Naive thymus-derived CD4-positive, alpha-beta T cell (primary cell): ENCODE results near the gene ECHDC1. TPM values are rescaled to one million over a fixed set of nuclear protein-coding genes. Genes with fewer than 3 reads are reported as not detected.
"Not testable (repeated sequence)": the region's sequence is repeated elsewhere in the genome, so short reads cannot be mapped to it uniquely, and the experiment has no call there.

ENCODE experiments used
- ATAC-seq: fragments of 150-1000 bp; cut with Tn5 transposase; 2 replicates; pipeline ENCODE4 v1.10.0; 2021; ENCODE audit warnings: mild to moderate bottlenecking, moderate library complexity
- CTCF ChIA-PET: fragments of 350-600 bp; sonication (Branson Sonifier 250); formaldehyde crosslinking; loops from one replicate; lab custom pipeline; 2021; ENCODE audit warnings: antibody characterized with exemption; lab: Charles Lee
- POLR2A ChIA-PET: fragments of 350-600 bp; sonication (Branson Sonifier 250); formaldehyde crosslinking; loops from one replicate; lab custom pipeline; 2021; ENCODE audit warnings: antibody characterized with exemption, inconsistent platforms; lab: Charles Lee
- DNase-seq, 9 donors: peaks; one replicate each; pipeline versions ENCODE4 v3.0.0 to v3.0.0-alpha.2; 2020 to 2022; ENCODE audit warnings: mixed read lengths in 1 of 9
- H3K27ac ChIP-seq: one replicate; pipeline ENCODE4 v1.7.0; 2013; ENCODE audit warnings: mild to moderate bottlenecking, low read depth, low read length, moderate library complexity
- H3K27me3 ChIP-seq, 2 donors: one replicate each; pipeline ENCODE4 v1.7.0; 2013; ENCODE audit warnings: low read length in 2 of 2, mild to moderate bottlenecking in 2 of 2, moderate library complexity in 2 of 2; ENCODE audit not compliant: control insufficient read depth in 2 of 2, insufficient read depth in 2 of 2
- H3K36me3 ChIP-seq, 3 experiments: 1 replicate in 2 of 3; 2 replicates in 1 of 3; pipeline ENCODE4 v1.7.0; 2013; ENCODE audit warnings: low read length in 3 of 3, mild to moderate bottlenecking in 3 of 3, moderate library complexity in 1 of 3; ENCODE audit not compliant: insufficient read depth in 3 of 3, control insufficient read depth in 2 of 3
- H3K4me1 ChIP-seq, 2 donors: one replicate each; pipeline ENCODE4 v1.7.0; 2013; ENCODE audit warnings: low read length in 2 of 2, mild to moderate bottlenecking in 2 of 2, moderate library complexity in 1 of 2; ENCODE audit not compliant: control insufficient read depth in 2 of 2, insufficient read depth in 2 of 2
- H3K4me3 ChIP-seq: 2 replicates; pipeline ENCODE4 v1.7.0; 2013; ENCODE audit warnings: mild to moderate bottlenecking, low read length
- H3K9me3 ChIP-seq, 3 experiments: 1 replicate in 2 of 3; 2 replicates in 1 of 3; pipeline ENCODE4 v1.7.0; 2013; ENCODE audit warnings: low read length in 3 of 3; ENCODE audit not compliant: control insufficient read depth in 2 of 3
- H3K27ac Mint-ChIP-seq, 9 donors: one replicate each; pipeline ENCODE4 v1.8.0; 2020 to 2022; ENCODE audit warnings: mixed read lengths in 9 of 9, mild to moderate bottlenecking in 8 of 9, moderate library complexity in 5 of 9, inconsistent platforms in 2 of 9
- H3K27me3 Mint-ChIP-seq, 5 donors: one replicate each; pipeline ENCODE4 v1.8.0; 2021 to 2022; ENCODE audit warnings: mixed read lengths in 5 of 5, mild to moderate bottlenecking in 1 of 5
- H3K36me3 Mint-ChIP-seq, 5 donors: one replicate each; pipeline ENCODE4 v1.8.0; 2020 to 2022; ENCODE audit warnings: mixed read lengths in 5 of 5, mild to moderate bottlenecking in 3 of 5, inconsistent platforms in 1 of 5
- H3K4me1 Mint-ChIP-seq, 7 donors: one replicate each; pipeline ENCODE4 v1.8.0; 2020 to 2022; ENCODE audit warnings: mixed read lengths in 7 of 7, mild to moderate bottlenecking in 3 of 7, inconsistent platforms in 1 of 7
- H3K4me3 Mint-ChIP-seq, 10 donors: one replicate each; pipeline ENCODE4 v1.8.0; 2020 to 2022; ENCODE audit warnings: mild to moderate bottlenecking in 10 of 10, mixed read lengths in 10 of 10, moderate library complexity in 6 of 10, inconsistent platforms in 2 of 10
- H3K9me3 Mint-ChIP-seq, 11 donors: one replicate each; pipeline ENCODE4 v1.8.0; 2020 to 2022; ENCODE audit warnings: mixed read lengths in 11 of 11, mild to moderate bottlenecking in 4 of 11, inconsistent platforms in 1 of 11, moderate library complexity in 1 of 11
- intact Hi-C, 2 donors: fragments of 100-400 bp; cut with micrococcal nuclease; formaldehyde crosslinking; loops; one replicate each; pipeline ENCODE4 v1.15.1; 2023
- polyA plus RNA-seq, 2 donors: library from polyadenylated mRNA; unstranded; fragments of 300-500 nt; fragmentation: Illumina TruSeq; gene quantifications; one replicate each; pipeline ENCODE4 v1.2.3, GENCODE V29; 2021
- total RNA-seq, 6 experiments: library from RNA in 5 of 6; stranded (reverse) in 5 of 6; gene quantifications; 1 replicate in 5 of 6; 2 replicates in 1 of 6; pipeline ENCODE4 v1.2.3 and lab custom pipeline; 2021 to 2026

ECHDC1 gene
- total and polyA plus RNA-seq, 7 experiments from 2014 or later: 18.1 to 77.0 (median 40.3) TPM

DNA sequence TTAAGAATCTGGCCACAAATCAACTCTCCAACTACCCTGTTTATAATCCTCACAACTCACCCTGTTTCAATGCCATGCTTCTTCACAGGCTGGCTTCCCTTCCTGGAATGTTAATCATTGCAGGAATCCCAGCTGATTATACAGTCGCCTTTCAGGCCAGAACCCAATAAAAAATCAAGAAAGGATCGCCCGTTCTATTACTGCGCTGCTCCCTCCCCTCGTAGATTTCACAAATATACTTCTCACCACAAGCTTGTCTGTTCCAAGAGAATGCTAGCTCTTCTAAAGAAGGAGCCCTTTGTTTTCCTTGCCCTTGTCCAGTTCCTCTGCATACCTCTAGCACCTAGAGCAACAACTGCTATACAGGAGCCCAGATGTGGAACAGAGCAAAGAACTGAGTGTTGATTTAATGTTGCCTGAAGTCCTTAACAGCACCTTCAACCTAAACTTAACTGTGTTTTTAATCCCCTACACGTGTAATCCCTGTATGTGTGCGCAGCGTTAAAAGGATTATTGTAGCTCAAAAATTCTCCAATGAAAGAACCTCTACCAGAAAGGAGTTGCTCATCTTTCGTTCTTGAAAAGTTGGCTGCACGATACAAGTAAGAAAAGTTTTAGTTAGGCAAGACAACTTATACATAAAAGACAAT, 988 bp downstream of the ECHDC1 start:
- ChIA-PET CTCF (interaction anchor here (0.8 kb wide), 1 partner anchor 18 kb away, joined by 3 read pairs; no protein-coding TSS in a partner anchor), POLR2A (interaction anchor here (0.7 to 1.3 kb wide), 4 partner anchors 18 to 1565 kb away, joined by 3 to 5 read pairs (median 4); partner anchors contain the start of gene RNF146)
- no peaks in the 10 kb centered on the region for H3K9me3 Mint-ChIP-seq
- Histone ChIP-seq H3K36me3 (peaks cover 0 to 4% (median 0%) of the 10 kb centered on the region in 3 experiments), H3K9me3 (no peaks in the 10 kb centered on the region), H3K4me3 (peak overlapping the region; percentile 83), H3K4me1 (peaks cover 39% of the 10 kb centered on the region in 2 donors), H3K27ac (peak overlapping the region; percentile 91), H3K27me3 (no peaks in the 10 kb centered on the region)
- H3K4me3 Mint-ChIP-seq: no peak overlapping the region
- H3K36me3 Mint-ChIP-seq: peaks cover 0 to 11% (median 0%) of the 10 kb centered on the region in 5 donors
- peaks cover 5 to 19% (median 13%) of the 10 kb centered on the region in 7 donors for H3K4me1 Mint-ChIP-seq
- DNase-seq: peak in 1 of 9 donors; percentile 5
- H3K27ac Mint-ChIP-seq: no peak overlapping the region
- intact Hi-C loops: loop anchor here (2.0 to 10.0 kb wide), 6 partner anchors 40 to 1595 kb away; partner anchors contain the start of gene HEY2 (in 1 of the 2)
- no peak for ATAC-seq
- H3K27me3 Mint-ChIP-seq: no peaks in the 10 kb centered on the region

DNA sequence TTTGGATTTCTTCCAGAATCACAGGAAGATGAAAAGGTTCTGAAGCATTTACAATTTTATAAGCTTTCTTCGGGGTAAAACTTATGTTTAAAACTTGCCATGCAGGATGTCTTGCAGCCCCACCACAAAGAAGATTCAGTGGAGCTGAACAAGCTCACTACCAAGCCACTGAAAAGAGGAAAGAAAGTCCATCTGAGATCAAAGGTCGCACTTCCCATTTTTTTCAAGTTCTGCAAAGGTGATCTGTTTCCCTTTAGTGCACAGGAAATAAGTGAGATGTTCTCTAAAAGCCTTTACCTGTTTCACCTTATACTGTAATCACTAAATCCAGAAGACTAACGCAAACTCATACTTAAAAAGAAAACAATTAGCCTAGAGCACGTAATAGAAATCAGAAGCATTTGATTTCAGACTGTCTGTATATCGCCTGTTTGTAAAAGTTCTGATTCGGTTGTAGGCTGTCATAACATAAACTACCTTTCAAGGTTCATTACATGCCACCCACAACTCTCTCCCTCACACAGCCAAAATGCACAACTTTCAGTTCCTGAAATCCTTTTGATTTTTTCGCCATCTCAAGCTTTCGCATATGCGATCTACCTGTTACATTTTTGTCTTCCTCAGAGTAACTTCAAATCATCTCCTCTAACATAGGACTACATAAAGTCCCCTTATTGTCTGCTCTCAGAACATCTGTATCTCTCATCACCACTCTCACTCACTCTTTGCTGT, 1.8 kb downstream of the ECHDC1 start:
- Histone ChIP-seq H3K9me3 (no peaks in the 10 kb centered on the region), H3K36me3 (peaks cover 0 to 4% (median 0%) of the 10 kb centered on the region in 3 experiments), H3K27me3 (no peaks in the 10 kb centered on the region), H3K27ac (no peak overlapping the region), H3K4me3 (peak overlapping the region; percentile 83), H3K4me1 (peaks cover 39% of the 10 kb centered on the region in 2 donors)
- no peak overlapping the region for H3K4me3 Mint-ChIP-seq
- no peaks in the 10 kb centered on the region for H3K27me3 Mint-ChIP-seq
- peak overlapping the region in 1 of 9 donors; percentile 57 for H3K27ac Mint-ChIP-seq
- DNase-seq (no peak), ATAC-seq (no peak)
- H3K36me3 Mint-ChIP-seq: peaks cover 0 to 11% (median 0%) of the 10 kb centered on the region in 5 donors
- peaks cover 12 to 25% (median 17%) of the 10 kb centered on the region in 7 donors for H3K4me1 Mint-ChIP-seq
- intact Hi-C loops: loop anchor here (2.0 to 10.0 kb wide), 6 partner anchors 39 to 1594 kb away; partner anchors contain the start of gene HEY2 (in 1 of the 2)
- CTCF ChIA-PET: interaction anchor here (0.8 kb wide), 1 partner anchor 17 kb away, joined by 3 read pairs; no protein-coding TSS in a partner anchor
- H3K9me3 Mint-ChIP-seq: no peaks in the 10 kb centered on the region
- POLR2A ChIA-PET: interaction anchor here (0.8 to 1.3 kb wide), 3 partner anchors 17 to 75 kb away, joined by 3 to 5 read pairs (median 4); partner anchors contain the start of gene RNF146

DNA sequence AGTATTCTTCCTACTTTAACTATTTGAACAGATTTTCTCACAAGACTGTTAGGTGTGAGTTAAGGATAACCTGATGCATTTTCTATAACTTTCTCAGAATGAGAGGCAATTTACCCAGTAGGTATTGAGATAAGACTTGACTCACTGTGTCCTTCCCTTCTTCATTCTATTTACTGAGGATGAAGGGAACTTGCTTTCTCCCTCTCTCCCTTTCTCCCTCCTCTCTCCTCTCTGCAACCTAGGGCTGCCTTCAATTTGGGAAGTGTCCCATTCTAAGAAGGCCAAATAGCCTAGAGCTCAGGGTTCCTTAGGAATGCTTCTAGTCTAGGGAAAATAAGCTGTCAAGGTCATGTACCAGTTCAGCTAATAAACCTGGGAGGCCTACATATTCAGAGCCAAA, 3.2 kb downstream of the ECHDC1 start:
- Mint-ChIP-seq H3K4me1 (peaks cover 16 to 39% (median 26%) of the 10 kb centered on the region in 7 donors), H3K27ac (peak overlapping the region in 3 of 9 donors; percentile 10 to 49 (median 43)), H3K27me3 (no peaks in the 10 kb centered on the region), H3K36me3 (peaks cover 0 to 8% (median 0%) of the 10 kb centered on the region in 5 donors), H3K4me3 (peak overlapping the region in 4 of 10 donors; percentile 3 to 62 (median 40)), H3K9me3 (no peaks in the 10 kb centered on the region)
- no peaks in the 10 kb centered on the region for H3K27me3 ChIP-seq
- no peaks in the 10 kb centered on the region for H3K9me3 ChIP-seq
- H3K27ac ChIP-seq: no peak overlapping the region
- H3K36me3 ChIP-seq: peaks cover 0 to 4% (median 0%) of the 10 kb centered on the region in 3 experiments
- DNase-seq (no peak), ATAC-seq (no peak)
- ChIA-PET CTCF (no interaction called here), POLR2A (no interaction called here)
- H3K4me1 ChIP-seq: peaks cover 39% of the 10 kb centered on the region in 2 donors
- intact Hi-C loops: loop anchor here (5.0 to 10.0 kb wide), 4 partner anchors 555 to 1593 kb away; partner anchors contain the start of gene HEY2 (in 1 of the 2)
- no peak overlapping the region for H3K4me3 ChIP-seq

DNA sequence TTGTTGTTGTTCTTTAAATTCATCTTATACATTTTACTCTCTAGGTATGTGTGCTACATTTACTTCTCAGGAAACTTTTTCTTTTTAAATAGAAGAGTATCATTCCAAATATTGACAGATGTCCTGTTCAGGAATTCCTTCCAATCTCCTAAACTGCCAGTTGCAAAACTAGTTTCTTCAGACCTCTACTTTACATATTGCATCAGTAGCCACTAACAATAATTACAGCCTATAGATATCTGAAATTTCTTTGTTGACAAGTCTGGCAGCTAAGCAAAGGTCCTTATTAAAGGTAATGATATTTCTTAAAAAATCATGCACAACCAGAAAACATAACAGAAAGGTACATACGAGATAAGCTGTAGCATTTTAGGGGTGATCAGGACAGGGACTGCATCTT, 4.5 kb downstream of the ECHDC1 start:
- Mint-ChIP-seq H3K9me3 (no peaks in the 10 kb centered on the region), H3K4me1 (peaks cover 23 to 52% (median 37%) of the 10 kb centered on the region in 7 donors), H3K4me3 (peak overlapping the region in 2 of 10 donors; percentile 10 to 22), H3K27me3 (no peaks in the 10 kb centered on the region), H3K27ac (no peak overlapping the region), H3K36me3 (peaks cover 0 to 13% (median 0%) of the 10 kb centered on the region in 5 donors)
- POLR2A ChIA-PET: no interaction called here
- CTCF ChIA-PET: no interaction called here
- Histone ChIP-seq H3K4me3 (no peak overlapping the region), H3K9me3 (no peaks in the 10 kb centered on the region), H3K36me3 (peaks cover 0 to 4% (median 0%) of the 10 kb centered on the region in 3 experiments), H3K4me1 (peaks cover 32 to 33% of the 10 kb centered on the region in 2 donors), H3K27ac (no peak overlapping the region), H3K27me3 (no peaks in the 10 kb centered on the region)
- DNase-seq: no peak
- intact Hi-C loops: no loop called here
- ATAC-seq: no peak

DNA sequence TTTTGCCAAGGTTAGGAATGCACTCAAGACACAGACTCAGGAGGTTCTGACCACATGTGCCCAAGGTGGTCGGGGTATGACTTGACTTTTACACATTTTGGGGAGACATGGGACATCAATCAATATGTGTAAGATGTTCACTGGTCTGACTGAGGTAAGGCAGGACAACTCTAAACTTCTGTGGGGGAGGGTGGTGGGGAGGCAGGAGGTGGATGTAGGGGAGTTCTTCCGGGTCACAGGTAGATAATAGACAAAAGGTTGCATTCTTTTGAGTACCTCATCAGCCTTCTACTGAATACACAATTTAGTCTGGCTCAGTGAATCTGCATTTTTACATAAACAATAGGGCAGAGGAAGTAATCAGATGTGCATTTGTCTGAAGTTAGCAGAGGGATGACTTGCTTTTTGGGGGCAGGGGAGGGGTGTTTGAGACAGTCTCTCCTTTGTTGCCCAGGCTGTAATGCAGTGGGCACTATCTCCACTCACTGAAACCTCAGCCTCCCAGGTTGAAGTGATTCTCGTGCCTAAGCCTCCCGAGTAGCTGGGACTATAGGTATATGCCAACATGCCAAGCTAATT, 10.9 kb downstream of the ECHDC1 start:
- peak overlapping the region in 5 of 9 donors; percentile 3 to 41 (median 12) for H3K27ac Mint-ChIP-seq
- ChIA-PET CTCF (interaction anchor here (1.5 kb wide), 1 partner anchor 66 kb away, joined by 4 read pairs; the partner anchor contains the start of gene RNF146), POLR2A (no interaction called here)
- Histone ChIP-seq H3K4me1 (peaks cover 0 to under 1% of the 10 kb centered on the region in 2 donors), H3K9me3 (no peaks in the 10 kb centered on the region), H3K36me3 (peaks cover 0 to 5% (median 0%) of the 10 kb centered on the region in 3 experiments), H3K4me3 (no peak overlapping the region), H3K27ac (no peak overlapping the region), H3K27me3 (no peaks in the 10 kb centered on the region)
- H3K36me3 Mint-ChIP-seq: peaks cover 0 to 23% (median 11%) of the 10 kb centered on the region in 5 donors
- intact Hi-C loops: no loop called here
- DNase-seq (no peak), ATAC-seq (no peak)
- peaks cover 19 to 58% (median 46%) of the 10 kb centered on the region in 7 donors for H3K4me1 Mint-ChIP-seq
- H3K27me3 Mint-ChIP-seq: no peaks in the 10 kb centered on the region
- no peak overlapping the region for H3K4me3 Mint-ChIP-seq
- H3K9me3 Mint-ChIP-seq: no peaks in the 10 kb centered on the region

DNA sequence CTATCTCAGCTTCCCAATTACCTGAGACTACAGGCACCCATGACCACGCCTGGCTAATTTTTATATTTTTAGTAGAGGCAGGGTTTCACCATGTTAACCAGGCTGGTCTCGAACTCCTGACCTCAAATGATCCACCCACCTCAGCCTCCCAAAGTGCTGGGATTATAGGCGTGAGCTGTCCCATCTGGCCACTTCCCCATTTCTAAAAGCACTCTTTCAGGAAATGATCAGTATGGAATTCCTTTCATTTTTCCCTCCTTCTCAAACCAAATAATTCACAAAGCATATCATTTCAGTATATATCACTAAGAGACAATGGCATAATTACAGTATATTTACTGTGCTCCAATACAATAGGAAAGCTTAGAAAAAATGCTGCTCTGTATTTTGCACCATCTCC, 12.2 kb downstream of the ECHDC1 start:
- Mint-ChIP-seq H3K36me3 (peaks cover under 1 to 26% (median 11%) of the 10 kb centered on the region in 5 donors), H3K27ac (peak overlapping the region in 1 of 9 donors; percentile 41), H3K4me1 (peaks cover 12 to 48% (median 34%) of the 10 kb centered on the region in 7 donors)
- H3K27me3 Mint-ChIP-seq, H3K4me3 ChIP-seq, ATAC-seq, H3K4me1 ChIP-seq, H3K4me3 Mint-ChIP-seq, H3K27me3 ChIP-seq, H3K36me3 ChIP-seq, H3K27ac ChIP-seq, H3K9me3 ChIP-seq, DNase-seq, intact Hi-C loops, POLR2A ChIA-PET, CTCF ChIA-PET, H3K9me3 Mint-ChIP-seq: not testable (repeated sequence)
